ENCODE data around the gene RBM46. TPM values are rescaled to one million over a fixed set of nuclear protein-coding genes. Genes with fewer than 3 reads are reported as not detected.

RBM46 gene
- total RNA-seq, 1 experiment from 2014 or later: 4.6 TPM

DNA sequence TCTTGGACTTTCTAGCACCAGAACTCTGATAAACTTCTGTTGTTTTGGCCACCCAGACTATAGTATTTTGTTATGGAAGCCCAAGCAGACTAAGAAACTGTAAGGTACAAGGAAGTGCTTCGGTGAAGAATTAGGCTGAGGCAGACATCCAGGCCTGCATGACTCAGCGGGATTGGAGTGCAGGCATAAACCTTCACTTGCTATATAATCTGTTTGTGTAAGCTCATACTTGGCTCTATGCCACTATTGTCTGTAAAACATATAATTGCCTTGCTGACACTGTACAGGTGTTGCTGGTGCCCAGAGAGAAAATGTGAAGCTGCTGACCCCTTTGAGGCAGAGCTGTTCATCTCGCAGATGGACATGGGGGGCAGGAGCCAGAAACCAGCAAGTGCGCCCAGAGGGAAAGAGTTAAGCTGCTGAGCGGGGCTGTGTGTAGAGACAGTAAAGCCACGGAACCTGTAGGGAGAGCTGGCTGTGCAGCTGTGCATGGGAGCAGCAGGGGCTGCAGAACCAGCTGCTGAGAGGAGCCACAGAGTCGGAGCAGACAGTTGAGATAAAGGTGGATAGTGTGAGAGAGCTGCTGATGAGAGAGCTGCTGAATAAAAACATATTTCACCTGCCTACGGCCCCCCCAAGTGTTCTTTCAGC lies 96.2 kb downstream of the RBM46 start (continued):
- TF ChIP-seq, protein P1, sequence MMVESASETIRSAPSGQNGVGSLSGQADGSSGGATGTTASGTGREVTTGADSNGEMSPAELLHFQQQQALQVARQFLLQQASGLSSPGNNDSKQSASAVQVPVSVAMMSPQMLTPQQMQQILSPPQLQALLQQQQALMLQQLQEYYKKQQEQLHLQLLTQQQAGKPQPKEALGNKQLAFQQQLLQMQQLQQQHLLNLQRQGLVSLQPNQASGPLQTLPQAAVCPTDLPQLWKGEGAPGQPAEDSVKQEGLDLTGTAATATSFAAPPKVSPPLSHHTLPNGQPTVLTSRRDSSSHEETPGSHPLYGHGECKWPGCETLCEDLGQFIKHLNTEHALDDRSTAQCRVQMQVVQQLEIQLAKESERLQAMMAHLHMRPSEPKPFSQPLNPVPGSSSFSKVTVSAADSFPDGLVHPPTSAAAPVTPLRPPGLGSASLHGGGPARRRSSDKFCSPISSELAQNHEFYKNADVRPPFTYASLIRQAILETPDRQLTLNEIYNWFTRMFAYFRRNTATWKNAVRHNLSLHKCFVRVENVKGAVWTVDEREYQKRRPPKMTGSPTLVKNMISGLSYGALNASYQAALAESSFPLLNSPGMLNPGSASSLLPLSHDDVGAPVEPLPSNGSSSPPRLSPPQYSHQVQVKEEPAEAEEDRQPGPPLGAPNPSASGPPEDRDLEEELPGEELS (CRISPR knock-in tag; IDR thresholded peaks at IDR 0.05): no peak
- TF ChIP-seq, protein P2, sequence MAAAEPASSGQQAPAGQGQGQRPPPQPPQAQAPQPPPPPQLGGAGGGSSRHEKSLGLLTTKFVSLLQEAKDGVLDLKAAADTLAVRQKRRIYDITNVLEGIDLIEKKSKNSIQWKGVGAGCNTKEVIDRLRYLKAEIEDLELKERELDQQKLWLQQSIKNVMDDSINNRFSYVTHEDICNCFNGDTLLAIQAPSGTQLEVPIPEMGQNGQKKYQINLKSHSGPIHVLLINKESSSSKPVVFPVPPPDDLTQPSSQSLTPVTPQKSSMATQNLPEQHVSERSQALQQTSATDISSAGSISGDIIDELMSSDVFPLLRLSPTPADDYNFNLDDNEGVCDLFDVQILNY (CRISPR knock-in tag; IDR thresholded peaks at IDR 0.05): no peak
- no peak for TF ChIP-seq ETV6 (CRISPR knock-in tag; IDR thresholded peaks at IDR 0.05)
- TF ChIP-seq, protein P3, sequence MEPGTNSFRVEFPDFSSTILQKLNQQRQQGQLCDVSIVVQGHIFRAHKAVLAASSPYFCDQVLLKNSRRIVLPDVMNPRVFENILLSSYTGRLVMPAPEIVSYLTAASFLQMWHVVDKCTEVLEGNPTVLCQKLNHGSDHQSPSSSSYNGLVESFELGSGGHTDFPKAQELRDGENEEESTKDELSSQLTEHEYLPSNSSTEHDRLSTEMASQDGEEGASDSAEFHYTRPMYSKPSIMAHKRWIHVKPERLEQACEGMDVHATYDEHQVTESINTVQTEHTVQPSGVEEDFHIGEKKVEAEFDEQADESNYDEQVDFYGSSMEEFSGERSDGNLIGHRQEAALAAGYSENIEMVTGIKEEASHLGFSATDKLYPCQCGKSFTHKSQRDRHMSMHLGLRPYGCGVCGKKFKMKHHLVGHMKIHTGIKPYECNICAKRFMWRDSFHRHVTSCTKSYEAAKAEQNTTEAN (CRISPR knock-in tag; IDR thresholded peaks at IDR 0.05): no peak
- TF ChIP-seq, protein P4, sequence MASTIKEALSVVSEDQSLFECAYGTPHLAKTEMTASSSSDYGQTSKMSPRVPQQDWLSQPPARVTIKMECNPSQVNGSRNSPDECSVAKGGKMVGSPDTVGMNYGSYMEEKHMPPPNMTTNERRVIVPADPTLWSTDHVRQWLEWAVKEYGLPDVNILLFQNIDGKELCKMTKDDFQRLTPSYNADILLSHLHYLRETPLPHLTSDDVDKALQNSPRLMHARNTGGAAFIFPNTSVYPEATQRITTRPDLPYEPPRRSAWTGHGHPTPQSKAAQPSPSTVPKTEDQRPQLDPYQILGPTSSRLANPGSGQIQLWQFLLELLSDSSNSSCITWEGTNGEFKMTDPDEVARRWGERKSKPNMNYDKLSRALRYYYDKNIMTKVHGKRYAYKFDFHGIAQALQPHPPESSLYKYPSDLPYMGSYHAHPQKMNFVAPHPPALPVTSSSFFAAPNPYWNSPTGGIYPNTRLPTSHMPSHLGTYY (CRISPR knock-in tag; IDR thresholded peaks at IDR 0.05): no peak
- TF ChIP-seq, protein P5, sequence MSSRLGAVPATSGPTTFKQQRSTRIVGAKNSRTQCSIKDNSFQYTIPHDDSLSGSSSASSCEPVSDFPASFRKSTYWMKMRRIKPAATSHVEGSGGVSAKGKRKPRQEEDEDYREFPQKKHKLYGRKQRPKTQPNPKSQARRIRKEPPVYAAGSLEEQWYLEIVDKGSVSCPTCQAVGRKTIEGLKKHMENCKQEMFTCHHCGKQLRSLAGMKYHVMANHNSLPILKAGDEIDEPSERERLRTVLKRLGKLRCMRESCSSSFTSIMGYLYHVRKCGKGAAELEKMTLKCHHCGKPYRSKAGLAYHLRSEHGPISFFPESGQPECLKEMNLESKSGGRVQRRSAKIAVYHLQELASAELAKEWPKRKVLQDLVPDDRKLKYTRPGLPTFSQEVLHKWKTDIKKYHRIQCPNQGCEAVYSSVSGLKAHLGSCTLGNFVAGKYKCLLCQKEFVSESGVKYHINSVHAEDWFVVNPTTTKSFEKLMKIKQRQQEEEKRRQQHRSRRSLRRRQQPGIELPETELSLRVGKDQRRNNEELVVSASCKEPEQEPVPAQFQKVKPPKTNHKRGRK (CRISPR knock-in tag; IDR thresholded peaks at IDR 0.05; ENCODE audit: borderline replicate concordance): no peak
- TF ChIP-seq, protein P6, sequence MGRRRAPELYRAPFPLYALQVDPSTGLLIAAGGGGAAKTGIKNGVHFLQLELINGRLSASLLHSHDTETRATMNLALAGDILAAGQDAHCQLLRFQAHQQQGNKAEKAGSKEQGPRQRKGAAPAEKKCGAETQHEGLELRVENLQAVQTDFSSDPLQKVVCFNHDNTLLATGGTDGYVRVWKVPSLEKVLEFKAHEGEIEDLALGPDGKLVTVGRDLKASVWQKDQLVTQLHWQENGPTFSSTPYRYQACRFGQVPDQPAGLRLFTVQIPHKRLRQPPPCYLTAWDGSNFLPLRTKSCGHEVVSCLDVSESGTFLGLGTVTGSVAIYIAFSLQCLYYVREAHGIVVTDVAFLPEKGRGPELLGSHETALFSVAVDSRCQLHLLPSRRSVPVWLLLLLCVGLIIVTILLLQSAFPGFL (CRISPR knock-in tag; IDR thresholded peaks at IDR 0.05; ENCODE audit: borderline replicate concordance): no peak

Other genes starting within 250 kb of the RBM46 start
- gene PLRG1, start 230.9 kb upstream of the RBM46 start, total RNA-seq (2021): 76.3 to 84.8 TPM (median 78.3 TPM) in 3 replicates
- 2.0 to 3.5 TPM (median 2.3 TPM) in 3 replicates for gene FGB, start 218.3 kb upstream of the RBM46 start, total RNA-seq (2021)
- gene FGA, start 190.5 kb upstream of the RBM46 start, total RNA-seq (2021): 3.2 to 5.9 TPM (median 3.4 TPM) in 3 replicates
- gene FGG, start 168.6 kb upstream of the RBM46 start, total RNA-seq (2021): 2.3 to 3.0 TPM (median 2.4 TPM) in 3 replicates
- gene LRAT, start 37.3 kb upstream of the RBM46 start, total RNA-seq (2021): 33.0 to 37.7 TPM (median 34.5 TPM) in 3 replicates